Measurements from ENCODE around the gene S100P. TPM values are rescaled to one million over a fixed set of nuclear protein-coding genes. Genes with fewer than 3 reads are reported as not detected.

The S100P gene
- total RNA-seq, 3 donors from 2014 or later (not counting 1 experiment from before 2014, with no cell fraction given): 2.4 to 4.3 (median 2.7) TPM

DNA sequence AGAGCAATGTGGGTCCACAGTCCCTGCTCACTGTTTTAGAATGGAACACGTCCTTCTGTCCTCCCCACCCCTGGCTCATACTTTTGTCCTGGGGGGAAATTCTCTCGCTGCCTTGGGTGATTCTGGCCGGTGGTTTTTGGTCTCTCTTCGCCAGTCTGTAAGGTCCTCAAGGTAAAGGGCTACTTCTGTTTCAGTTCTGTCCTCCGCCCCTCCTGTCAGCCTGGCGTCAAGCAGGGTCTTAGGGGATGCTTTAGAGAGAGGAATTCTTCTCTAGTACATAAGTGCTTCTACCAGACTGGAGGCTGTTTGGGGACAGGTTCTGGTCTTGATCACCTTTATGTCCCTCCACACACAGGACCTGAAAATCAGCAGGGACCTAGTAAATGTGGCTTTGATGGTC, 16.6 kb downstream of the S100P start:
- peaks cover 61 to 64% of the 10 kb centered on the region in 2 donors for H3K4me1 Mint-ChIP-seq
- peak overlapping the region; percentile 99 for H3K4me3 Mint-ChIP-seq
- H3K27ac ChIP-seq (ENCODE audit: low read length): peak overlapping the region; percentile 76
- peaks cover 27% of the 10 kb centered on the region for H3K4me1 ChIP-seq (ENCODE audit: control insufficient read depth, insufficient read depth, low read length)
- intact Hi-C loops (cut with micrococcal nuclease): no loop called here
- no peaks in the 10 kb centered on the region for H3K27me3 Mint-ChIP-seq (ENCODE audit: low read depth in 2 of 2)
- peaks cover 18% of the 10 kb centered on the region for H3K36me3 Mint-ChIP-seq
- H3K9me3 Mint-ChIP-seq: no peaks in the 10 kb centered on the region
- peak overlapping the region; percentile 94 for H3K4me3 ChIP-seq (ENCODE audit: low read length)
- TF ChIP-seq, protein P1, sequence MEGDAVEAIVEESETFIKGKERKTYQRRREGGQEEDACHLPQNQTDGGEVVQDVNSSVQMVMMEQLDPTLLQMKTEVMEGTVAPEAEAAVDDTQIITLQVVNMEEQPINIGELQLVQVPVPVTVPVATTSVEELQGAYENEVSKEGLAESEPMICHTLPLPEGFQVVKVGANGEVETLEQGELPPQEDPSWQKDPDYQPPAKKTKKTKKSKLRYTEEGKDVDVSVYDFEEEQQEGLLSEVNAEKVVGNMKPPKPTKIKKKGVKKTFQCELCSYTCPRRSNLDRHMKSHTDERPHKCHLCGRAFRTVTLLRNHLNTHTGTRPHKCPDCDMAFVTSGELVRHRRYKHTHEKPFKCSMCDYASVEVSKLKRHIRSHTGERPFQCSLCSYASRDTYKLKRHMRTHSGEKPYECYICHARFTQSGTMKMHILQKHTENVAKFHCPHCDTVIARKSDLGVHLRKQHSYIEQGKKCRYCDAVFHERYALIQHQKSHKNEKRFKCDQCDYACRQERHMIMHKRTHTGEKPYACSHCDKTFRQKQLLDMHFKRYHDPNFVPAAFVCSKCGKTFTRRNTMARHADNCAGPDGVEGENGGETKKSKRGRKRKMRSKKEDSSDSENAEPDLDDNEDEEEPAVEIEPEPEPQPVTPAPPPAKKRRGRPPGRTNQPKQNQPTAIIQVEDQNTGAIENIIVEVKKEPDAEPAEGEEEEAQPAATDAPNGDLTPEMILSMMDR (IDR thresholded peaks at IDR 0.05): no peak
- DNase-seq (no peak), ATAC-seq (no peak)
- 17% methylated on average over 6 of the region's 6 CpGs for whole genome bisulfite sequencing (ENCODE audit: insufficient coverage)
- no peaks in the 10 kb centered on the region for H3K9me3 ChIP-seq (ENCODE audit: control insufficient read depth, insufficient read depth, low read length)
- H3K27ac Mint-ChIP-seq: peak overlapping the region; percentile 98 to 100
- H3K27me3 ChIP-seq (ENCODE audit: control insufficient read depth, insufficient read depth, low read length): no peaks in the 10 kb centered on the region
- H3K36me3 ChIP-seq (ENCODE audit: control insufficient read depth, insufficient read depth, low read length): peaks cover 20% of the 10 kb centered on the region

DNA sequence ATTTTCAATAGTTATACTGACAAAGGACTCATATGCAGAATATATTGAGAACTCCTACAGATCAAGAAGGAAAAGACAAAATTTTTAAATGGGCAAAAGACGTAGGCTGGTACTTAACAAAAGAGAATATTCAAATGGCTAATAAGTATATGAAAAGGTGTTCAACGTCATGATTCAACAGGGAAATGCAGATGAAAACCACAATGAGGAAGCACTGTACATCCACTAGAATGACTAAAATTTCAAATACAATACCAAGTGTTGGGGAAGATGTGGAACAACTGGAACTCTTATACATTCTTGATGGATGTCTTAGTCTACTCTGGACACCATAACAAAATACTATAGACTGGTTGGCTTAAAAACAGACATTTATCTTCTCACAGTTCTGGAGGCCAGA, 17.3 kb downstream of the S100P start:
- no peak for DNase-seq
- WGBS (ENCODE audit: insufficient coverage): no CpG with 5 or more reads among the region's 2 CpGs
- no peak overlapping the region for H3K4me3 ChIP-seq (ENCODE audit: low read length)
- H3K9me3 Mint-ChIP-seq: no peaks in the 10 kb centered on the region
- no peak for ATAC-seq
- TF ChIP-seq, protein P1 (IDR thresholded peaks at IDR 0.05): no peak
- no peaks in the 10 kb centered on the region for H3K27me3 Mint-ChIP-seq (ENCODE audit: low read depth in 2 of 2)
- peak overlapping the region; percentile 4 for H3K4me3 Mint-ChIP-seq
- no peak overlapping the region for H3K27ac ChIP-seq (ENCODE audit: low read length)
- peaks cover 15% of the 10 kb centered on the region for H3K36me3 ChIP-seq (ENCODE audit: control insufficient read depth, insufficient read depth, low read length)
- peaks cover 30% of the 10 kb centered on the region for H3K4me1 ChIP-seq (ENCODE audit: control insufficient read depth, insufficient read depth, low read length)
- peaks cover 14% of the 10 kb centered on the region for H3K36me3 Mint-ChIP-seq
- H3K27ac Mint-ChIP-seq: peak overlapping the region; percentile 98 to 100
- H3K27me3 ChIP-seq (ENCODE audit: control insufficient read depth, insufficient read depth, low read length): no peaks in the 10 kb centered on the region
- intact Hi-C loops (cut with micrococcal nuclease): no loop called here
- H3K9me3 ChIP-seq (ENCODE audit: control insufficient read depth, insufficient read depth, low read length): no peaks in the 10 kb centered on the region
- H3K4me1 Mint-ChIP-seq: peaks cover 60 to 64% of the 10 kb centered on the region in 2 donors

DNA sequence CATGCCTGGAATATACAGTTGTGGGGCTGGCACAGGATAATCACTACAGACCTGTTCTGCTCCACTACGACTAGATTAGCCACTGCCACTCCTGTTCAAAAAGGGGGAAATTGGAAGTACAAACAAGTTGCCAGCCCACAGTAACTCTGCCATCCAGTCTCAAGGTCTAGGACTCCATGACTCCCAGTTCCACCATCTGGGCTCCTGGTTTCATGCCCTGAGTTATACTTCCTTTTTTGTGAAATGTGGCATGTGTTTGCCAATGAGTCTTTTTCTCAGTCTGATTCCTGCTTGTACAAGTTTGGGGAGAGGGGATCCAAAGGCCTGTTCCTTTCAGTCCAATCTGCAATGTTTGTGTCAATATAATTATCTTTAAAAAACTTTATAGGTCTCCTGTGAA, 21.3 kb downstream of the S100P start:
- intact Hi-C loops (cut with micrococcal nuclease): no loop called here
- DNase-seq: no peak
- H3K4me1 ChIP-seq (ENCODE audit: control insufficient read depth, insufficient read depth, low read length): peaks cover 27% of the 10 kb centered on the region
- Mint-ChIP-seq H3K9me3 (no peaks in the 10 kb centered on the region), H3K4me3 (peak overlapping the region; percentile 98), H3K27ac (peak overlapping the region in 1 of 2 donors; percentile 98), H3K27me3 (ENCODE audit: low read depth in 2 of 2) (no peaks in the 10 kb centered on the region), H3K4me1 (peaks cover 37 to 39% of the 10 kb centered on the region in 2 donors), H3K36me3 (no peaks in the 10 kb centered on the region)
- WGBS (ENCODE audit: insufficient coverage): 83% methylated on average over 1 of the region's 1 CpG
- ATAC-seq: no peak
- TF ChIP-seq, protein P1 (IDR thresholded peaks at IDR 0.05): no peak
- no peak overlapping the region for H3K4me3 ChIP-seq (ENCODE audit: low read length)
- H3K9me3 ChIP-seq (ENCODE audit: control insufficient read depth, insufficient read depth, low read length): no peaks in the 10 kb centered on the region
- H3K36me3 ChIP-seq (ENCODE audit: control insufficient read depth, insufficient read depth, low read length): no peaks in the 10 kb centered on the region
- H3K27me3 ChIP-seq (ENCODE audit: control insufficient read depth, insufficient read depth, low read length): no peaks in the 10 kb centered on the region
- H3K27ac ChIP-seq (ENCODE audit: low read length): no peak overlapping the region

GRCh38 chr4:6715704-6716017, 22.0 kb downstream of the S100P start:
- H3K36me3 ChIP-seq (ENCODE audit: control insufficient read depth, insufficient read depth, low read length): no peaks in the 10 kb centered on the region
- no peaks in the 10 kb centered on the region for H3K27me3 Mint-ChIP-seq (ENCODE audit: low read depth in 2 of 2)
- intact Hi-C loops (cut with micrococcal nuclease): loop anchor here (1.0 to 2.0 kb wide), 4 partner anchors 41 to 353 kb away; partner anchors contain the start of genes GRPEL1, KIAA0232 and MRFAP1
- WGBS (ENCODE audit: insufficient coverage): 16% methylated on average over 7 of the region's 9 CpGs
- H3K27ac ChIP-seq (ENCODE audit: low read length): peak overlapping the region; percentile 83
- H3K9me3 ChIP-seq (ENCODE audit: control insufficient read depth, insufficient read depth, low read length): no peaks in the 10 kb centered on the region
- ATAC-seq (no peak), DNase-seq (no peak)
- H3K27me3 ChIP-seq (ENCODE audit: control insufficient read depth, insufficient read depth, low read length): no peaks in the 10 kb centered on the region
- TF ChIP-seq, protein P1 (IDR thresholded peaks at IDR 0.05): no peak
- H3K36me3 Mint-ChIP-seq: no peaks in the 10 kb centered on the region
- H3K4me1 Mint-ChIP-seq: peaks cover 35 to 38% of the 10 kb centered on the region in 2 donors
- H3K9me3 Mint-ChIP-seq: no peaks in the 10 kb centered on the region
- H3K27ac Mint-ChIP-seq: peak overlapping the region; percentile 98
- peak overlapping the region; percentile 81 for H3K4me3 ChIP-seq (ENCODE audit: low read length)
- H3K4me3 Mint-ChIP-seq: peak overlapping the region; percentile 98
- H3K4me1 ChIP-seq (ENCODE audit: control insufficient read depth, insufficient read depth, low read length): peaks cover 27% of the 10 kb centered on the region
